Stimulated activated naive CD8-positive, alpha-beta T cell treated with anti-CD3 and anti-CD28 coated beads, Interleukin-15, Interleukin-2, amounts not matched to agents 100 U/mL and 50 U/mL, for 24 hours (primary cell): ENCODE results near the gene ACSS3.
"Not testable (repeated sequence)": the region's sequence is repeated elsewhere in the genome, so short reads cannot be mapped to it uniquely, and the experiment has no call there.

Source experiments
- ATAC-seq: fragments of 150-1000 bp; cut with Tn5 transposase; one replicate; pipeline ENCODE4 v1.10.0; 2021
- DNase-seq: peaks from one replicate; pipeline ENCODE4 v3.0.0; 2021

Gene ACSS3, protein sequence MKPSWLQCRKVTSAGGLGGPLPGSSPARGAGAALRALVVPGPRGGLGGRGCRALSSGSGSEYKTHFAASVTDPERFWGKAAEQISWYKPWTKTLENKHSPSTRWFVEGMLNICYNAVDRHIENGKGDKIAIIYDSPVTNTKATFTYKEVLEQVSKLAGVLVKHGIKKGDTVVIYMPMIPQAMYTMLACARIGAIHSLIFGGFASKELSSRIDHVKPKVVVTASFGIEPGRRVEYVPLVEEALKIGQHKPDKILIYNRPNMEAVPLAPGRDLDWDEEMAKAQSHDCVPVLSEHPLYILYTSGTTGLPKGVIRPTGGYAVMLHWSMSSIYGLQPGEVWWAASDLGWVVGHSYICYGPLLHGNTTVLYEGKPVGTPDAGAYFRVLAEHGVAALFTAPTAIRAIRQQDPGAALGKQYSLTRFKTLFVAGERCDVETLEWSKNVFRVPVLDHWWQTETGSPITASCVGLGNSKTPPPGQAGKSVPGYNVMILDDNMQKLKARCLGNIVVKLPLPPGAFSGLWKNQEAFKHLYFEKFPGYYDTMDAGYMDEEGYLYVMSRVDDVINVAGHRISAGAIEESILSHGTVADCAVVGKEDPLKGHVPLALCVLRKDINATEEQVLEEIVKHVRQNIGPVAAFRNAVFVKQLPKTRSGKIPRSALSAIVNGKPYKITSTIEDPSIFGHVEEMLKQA

DNA sequence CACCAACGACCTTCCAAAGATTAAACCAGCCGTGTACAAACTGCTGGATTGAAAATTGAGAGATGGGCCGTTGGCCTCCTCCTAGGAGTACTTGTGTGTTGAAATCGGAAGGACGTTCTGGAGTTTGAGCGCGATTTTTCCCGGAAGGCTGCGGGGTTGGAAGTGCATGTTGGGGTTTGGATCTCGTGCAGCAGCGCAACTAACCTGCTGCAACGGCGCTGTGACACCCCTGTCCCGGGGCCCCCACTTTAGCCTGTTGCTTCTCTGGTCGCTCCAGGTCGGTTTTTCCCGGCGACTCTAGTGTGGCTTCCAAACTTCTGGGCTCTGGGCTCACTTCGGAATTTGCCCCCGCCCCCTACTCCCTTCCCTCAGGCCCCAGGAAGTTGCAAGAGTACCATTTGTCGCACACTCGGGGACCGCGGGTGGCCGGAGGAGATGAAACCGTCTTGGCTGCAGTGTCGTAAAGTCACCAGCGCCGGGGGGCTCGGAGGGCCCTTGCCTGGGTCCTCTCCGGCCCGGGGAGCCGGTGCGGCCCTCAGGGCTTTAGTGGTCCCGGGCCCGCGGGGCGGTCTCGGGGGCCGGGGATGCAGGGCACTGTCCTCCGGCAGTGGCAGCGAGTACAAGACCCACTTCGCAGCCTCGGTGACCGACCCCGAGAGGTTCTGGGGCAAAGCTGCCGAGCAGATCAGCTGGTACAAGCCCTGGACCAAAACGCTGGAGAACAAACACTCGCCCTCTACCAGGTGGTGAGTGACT is at the start of gene ACSS3:
ACSS3 (plus strand) TSS at position 394 of the 756 bp plus-strand sequence; CDS start at position 436, 42 bp downstream.
- ATAC-seq (no peak), DNase-seq (no peak)

DNA sequence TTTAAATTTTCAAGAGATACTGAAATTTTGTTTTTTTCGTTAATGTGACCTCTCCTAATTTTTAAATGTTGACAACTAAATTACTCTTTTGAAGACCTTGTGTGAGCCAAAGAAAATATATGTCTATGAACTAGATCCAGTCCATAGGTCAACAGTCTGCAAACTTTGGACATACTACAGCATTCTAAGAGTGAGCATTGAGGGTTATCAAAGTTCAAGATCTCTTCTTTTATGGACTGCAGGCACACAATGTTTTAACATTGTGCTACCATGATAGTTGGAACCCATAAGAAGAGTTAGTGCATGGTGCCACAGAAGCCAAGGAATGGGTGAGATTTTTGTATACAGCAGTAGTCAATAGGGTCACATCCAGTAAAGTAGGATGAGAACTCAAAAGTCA is 43.0 kb upstream of the ACSS3 start:
- DNase-seq (no peak), ATAC-seq (no peak)

DNA sequence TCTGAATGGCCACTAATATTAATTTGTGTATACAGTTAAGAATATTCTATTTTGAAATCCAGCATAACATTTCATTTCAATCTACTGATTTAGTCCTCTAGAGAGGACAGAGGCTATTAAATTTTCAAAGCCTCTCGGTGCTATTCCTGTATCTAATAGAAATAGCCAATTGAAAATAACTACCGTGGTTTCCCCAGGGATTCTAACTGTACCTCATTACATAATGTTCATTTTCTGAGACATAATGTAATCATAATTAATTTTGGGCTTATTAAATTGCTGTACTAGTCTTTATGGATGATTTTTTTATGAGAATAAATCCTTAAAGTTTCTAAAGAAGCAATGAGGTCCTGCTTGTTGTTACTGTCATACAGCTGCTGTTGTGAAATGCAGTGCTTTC is 38.6 kb upstream of the ACSS3 start:
- no peak for DNase-seq
- no peak for ATAC-seq

DNA sequence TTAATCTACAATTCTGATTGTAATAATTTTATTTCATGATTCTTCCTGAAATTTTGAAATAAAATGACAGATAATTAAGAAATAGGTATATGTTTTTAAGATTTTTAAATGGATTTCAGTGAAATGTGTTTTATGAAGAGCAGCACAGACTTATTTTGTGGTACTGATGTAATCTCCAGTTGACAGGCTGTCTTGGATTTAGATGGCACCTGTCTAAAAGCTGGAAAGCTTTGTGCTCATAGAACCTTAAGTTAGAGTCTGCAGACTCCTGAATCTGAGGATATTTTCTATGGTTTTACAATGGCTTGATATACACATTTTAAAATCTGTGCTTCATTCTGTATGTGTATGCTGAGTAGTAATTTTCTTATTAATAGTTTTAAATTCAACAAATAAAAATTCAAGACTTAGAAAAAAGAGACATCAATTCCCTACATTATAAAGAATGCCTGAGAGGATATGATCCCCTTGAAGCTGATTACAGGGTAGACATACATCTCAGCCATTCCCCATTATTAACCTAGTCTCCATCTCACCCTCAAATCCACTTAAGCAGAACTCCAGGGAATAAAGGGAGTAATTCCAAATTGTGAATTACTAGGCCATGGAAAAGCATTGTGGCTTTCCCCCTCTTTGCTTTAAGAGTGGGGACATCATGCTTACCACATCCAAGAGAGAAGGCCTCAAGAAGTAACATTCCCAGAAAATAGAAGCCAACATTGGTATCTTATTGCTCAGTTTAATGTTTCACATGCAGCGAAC is 33.7 kb upstream of the ACSS3 start:
- ATAC-seq, result no peak

DNA sequence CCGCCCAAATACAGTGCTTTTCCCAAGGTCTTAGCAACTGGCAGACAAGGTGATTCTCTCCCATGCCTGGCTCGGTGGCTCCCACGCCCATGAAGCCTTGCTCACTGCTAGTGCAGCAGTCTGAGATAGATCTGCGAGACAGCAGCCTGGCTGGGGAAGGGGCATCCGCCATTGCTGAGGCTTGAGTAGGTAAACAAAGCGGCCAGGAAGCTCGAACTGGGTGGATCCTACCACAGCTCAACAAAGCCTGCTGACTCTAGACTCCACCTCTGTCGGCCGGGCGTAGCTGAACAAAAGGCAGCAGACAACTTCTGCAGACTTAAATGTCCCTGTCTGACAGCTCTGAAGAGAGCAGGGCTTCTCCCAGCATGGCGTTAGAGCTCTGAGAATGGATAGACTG is 12.9 kb upstream of the ACSS3 start:
- ATAC-seq, DNase-seq: not testable (repeated sequence)

More for the DNA sequence above, 33.7 kb upstream of the ACSS3 start:
- DNase-seq, result no peak

DNA sequence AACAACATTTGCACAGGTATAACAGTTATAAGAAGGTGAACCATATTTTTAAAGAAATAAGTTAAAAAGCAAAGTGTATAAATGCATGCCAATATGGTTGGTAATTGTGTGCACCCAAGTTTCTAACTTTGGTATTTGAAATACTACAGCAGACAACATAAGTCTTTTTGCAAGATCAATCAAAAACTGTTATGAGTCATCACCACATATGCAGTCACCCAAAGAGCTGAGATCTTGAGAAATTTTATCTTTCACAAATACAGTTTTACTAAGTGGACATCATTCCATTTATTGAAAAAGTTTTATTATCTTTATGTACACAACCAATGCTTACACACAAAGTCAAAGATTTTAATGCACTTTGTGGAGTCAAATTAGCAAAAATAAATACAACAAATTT is 7.0 kb upstream of the ACSS3 start:
- ATAC-seq (no peak), DNase-seq (no peak)

DNA sequence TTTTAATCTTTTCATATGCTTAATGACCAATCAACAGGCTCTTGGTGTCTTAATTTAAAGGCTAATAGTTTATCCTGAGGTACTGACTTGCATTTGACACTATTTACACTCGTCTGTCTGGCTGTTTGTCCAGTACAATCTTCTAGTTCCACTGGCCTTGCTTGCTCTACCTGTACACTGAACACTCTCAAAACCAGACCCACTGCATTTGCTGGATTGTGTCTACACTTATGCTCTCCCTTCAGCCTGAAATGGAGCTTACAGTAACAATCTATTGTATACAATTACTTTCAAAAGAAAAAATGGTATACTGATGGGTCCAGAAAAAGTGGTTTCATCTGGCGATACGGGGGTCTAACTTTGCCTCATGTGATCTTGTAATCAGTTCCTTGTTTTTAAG is 2.3 kb upstream of the ACSS3 start:
- ATAC-seq (no peak), DNase-seq (no peak)

DNA sequence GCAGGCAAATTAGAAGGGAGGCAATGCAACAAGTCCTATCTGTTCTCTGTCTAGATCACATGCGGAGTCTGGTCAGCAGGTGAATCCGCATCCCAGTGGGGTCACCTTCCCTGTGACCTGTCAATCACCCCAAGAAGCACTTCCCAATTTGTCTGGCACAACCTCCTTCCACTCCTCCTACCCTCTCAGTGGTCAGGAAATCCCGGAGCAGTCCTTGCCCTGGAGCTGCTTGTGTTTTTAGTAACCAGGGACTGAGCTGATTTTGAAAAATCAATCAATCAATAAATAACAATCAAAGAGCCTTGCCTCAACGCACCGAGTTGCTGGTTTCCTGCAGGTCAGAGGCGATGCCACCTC is 572 bp upstream of the ACSS3 start:
- no peak for DNase-seq
- no peak for ATAC-seq

DNA sequence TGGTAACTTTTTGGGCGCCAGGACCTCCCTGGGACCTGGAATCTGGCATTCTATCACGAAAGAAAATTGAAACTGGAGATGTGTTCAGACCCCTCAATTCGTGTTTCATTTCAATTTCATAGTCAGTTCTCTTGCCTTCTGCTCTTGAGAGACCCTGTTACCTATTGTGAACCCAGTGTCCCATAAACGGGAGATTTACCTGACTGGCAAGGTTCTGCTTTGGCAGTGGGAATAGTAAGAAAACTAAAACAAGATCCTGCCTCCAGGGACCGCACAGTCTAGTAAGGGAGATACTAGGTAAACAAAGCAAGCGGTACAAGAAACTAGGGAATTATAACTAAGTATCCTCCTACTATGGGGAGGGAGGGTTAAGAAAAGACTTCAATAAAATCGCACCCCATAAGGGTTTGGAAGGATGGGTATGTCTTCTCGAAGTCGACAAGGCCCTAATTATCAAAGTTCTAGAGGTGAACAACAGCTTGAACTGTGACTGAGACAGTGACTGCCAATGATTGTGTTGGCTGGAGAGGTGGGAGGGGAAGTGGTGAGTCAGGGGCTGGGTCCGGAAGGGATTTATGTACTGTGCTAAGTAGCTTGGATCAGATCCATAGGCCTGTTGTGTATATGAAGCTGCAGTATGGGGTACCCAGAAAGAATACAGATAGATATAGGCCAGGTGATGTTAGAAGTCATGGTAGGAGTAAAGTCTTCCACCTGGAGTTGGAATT is 754 bp downstream of the ACSS3 start:
- DNase-seq (no peak), ATAC-seq (no peak)

DNA sequence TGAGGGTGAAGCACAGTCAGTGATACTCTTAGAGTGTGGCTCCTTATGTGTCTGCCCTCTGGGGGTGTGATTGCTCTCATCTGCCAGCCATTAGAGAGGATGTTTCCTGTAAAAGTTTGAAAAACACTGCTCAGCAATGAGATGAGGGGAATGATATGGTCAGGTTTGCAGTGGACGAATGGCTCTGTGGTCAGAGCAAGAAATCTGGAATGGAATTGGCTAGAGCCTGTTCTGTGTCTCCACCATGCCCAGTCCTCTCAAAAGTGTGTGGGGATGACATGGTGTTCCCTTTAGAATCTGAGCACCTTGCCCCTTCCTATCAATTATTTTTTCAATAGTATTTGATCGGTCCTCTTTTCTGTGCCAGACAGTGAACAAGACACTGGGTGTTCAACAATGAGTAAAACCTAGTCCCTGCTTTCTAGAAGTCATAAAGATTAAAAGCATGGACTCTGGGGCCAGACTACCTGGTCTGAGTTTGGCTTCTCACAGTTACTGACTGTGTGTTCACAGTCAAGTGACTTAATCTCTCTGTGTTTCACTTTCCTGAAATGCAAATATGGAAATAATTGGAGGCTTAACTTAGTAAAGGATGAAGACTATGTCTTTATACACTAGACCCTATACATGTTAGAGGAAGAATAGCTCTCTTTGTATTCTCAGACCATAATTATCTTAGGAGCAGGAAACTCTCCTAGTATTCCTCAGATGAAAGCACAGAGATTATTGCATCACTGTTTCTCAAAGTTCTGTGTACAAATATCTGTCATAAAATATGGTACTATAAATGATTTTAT is 1.6 kb downstream of the ACSS3 start:
- no peak for DNase-seq
- ATAC-seq, result no peak

DNA sequence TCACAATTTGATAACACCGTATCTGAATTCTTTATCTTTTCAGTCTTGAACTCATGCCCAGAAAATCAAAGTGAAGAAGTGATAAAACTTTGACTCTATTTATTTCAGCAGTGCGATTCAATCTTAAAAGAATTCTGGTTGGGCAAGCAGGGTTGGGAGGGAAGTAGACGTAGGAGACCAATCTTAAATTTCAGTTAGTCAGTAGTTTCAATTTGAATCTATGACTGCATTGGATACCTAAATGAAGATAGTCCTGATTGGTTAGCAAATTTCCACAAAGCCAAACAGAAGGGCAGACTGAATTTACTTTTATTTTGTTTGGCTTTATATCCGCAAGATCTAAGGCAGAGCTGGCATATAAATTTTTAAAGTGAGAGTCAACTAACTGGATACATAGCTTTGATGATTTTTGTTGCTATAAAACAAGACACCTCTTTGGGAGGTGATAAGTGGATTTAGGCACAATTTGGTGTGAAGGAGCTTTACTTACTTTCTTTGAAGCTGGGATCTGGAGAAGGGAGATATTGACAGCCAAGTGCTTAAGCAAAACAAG is 2.6 kb downstream of the ACSS3 start:
- ATAC-seq (no peak), DNase-seq (no peak)

DNA sequence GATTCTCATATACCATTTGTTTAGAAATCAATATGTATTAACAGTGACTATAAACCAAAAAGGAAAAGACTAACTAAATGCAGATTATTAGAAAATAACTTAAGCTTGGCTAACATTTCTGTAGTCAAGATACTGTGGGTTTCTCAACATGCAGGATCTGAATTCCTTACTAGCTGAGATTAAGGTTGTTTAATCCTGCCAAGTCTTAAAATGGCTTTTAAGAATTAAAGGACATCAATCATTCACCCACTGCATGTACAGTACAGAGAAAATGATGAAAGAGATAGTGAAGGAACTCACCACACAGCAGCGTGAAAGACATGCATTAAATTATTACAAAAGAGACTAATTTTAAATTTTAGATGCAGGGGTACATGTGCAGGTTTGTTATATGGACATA is 3.8 kb downstream of the ACSS3 start:
- DNase-seq (no peak), ATAC-seq (no peak)

DNA sequence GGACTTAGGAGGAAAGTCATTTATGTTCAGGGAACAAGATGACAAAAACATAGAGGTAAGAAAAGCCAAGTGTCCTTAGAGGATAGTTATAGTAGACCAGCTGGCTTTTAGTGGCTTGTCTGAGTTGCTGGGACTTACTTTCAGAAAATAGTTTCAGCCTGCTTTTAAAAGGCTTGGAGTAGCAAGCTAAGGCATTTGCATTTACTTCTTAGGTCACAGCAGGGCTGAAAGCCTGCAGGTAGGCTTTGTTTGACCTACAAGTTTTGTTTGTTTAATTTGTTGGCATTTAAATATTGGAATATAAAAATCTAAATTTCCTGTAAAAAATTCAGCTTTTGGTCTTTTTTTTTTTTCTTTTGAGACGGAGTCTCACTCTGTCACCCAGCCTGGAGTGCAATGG is 5.1 kb downstream of the ACSS3 start:
- ATAC-seq, result no peak
- DNase-seq, result no peak

DNA sequence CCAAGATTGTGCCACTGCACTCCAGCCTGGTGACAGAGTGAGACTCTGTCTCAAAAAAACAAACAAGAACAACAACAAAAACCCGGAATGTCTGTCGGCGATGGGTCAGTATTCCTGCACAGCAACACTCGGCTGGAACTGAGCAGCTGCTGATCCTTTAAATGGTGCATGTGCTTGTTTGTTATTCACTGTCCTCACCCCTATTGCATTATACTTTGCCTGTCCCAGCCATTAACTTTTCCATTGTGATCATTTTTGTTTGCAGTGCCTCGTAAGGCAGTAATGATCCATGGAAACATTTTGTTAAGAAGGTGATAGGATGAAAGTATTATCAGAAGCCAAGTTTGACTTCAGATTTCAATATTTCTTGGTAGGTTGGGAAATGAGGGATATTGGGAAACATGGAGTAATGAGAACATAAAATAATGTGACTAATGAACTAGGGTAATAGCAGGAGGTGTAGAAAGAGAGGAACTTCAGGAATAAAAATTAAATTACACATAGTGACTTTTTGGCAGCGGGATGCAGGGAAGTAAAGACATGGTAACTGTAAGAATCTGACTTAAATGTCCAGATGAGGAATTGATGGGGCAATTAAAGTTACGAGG is 6.1 kb downstream of the ACSS3 start:
- no peak for DNase-seq
- ATAC-seq, result no peak

DNA sequence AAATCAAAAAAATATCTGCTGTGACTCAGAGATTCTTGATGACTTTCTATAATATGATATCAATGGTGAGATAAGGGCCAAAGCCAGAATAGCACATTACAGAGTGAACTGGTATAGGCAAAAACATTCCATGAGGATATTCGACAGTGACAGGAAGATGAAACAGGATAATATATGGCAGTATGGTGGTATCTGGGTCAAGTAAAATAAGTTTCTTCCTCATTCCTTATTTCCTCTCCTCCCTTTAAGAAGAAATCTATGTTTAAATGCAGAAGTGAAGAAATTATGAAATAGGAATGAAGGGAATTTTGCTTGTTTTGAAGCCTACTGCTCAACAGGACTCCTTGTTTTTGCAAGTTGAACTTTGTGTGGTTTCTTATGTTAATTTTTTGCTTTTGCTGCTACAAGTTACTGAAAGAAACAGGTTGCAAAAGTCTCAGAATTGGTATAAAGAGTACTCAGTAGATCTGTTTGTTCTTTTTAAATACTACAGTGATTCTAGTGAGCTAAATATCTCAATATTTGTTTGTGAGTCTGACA is 7.0 kb downstream of the ACSS3 start:
- DNase-seq (no peak), ATAC-seq (no peak)

DNA sequence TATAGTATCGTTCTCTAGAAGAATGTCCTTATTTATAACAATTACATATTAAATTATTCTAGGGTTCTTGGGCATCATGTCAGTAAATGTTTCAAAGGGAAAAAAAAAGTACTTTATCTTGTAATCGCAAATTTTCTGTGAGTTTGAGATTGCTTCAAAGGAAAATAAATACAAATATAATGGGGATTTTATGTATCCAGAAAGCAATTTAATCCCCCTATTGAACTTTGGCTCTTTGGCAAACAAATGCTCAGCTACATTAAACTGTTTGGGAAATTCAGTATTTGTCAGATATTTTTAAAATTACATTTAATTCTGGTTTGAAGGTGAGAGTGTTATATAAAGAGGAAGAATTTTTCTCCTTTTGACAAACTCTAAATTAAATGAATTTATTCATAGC is 8.0 kb downstream of the ACSS3 start:
- DNase-seq, result no peak
- no peak for ATAC-seq

DNA sequence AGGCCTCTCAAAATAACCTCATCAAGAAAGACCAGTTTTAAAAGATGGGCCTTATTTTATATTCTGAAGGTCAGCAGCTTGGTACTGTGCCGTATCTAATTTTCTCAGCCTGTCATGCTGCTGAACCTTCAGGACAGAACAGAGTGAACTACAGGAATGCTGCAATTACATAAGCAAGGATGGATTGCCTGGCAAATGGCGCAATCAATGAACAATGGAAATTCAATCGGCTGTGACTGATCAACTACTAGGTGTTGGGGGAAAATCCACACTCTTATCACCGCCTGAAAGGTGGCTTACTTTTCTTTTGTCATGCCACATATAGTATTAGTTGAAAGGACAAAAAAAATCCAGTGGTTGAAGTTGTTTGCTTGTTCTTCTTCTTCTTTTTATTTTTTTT is 8.5 kb downstream of the ACSS3 start:
- no peak for DNase-seq
- ATAC-seq, result no peak

DNA sequence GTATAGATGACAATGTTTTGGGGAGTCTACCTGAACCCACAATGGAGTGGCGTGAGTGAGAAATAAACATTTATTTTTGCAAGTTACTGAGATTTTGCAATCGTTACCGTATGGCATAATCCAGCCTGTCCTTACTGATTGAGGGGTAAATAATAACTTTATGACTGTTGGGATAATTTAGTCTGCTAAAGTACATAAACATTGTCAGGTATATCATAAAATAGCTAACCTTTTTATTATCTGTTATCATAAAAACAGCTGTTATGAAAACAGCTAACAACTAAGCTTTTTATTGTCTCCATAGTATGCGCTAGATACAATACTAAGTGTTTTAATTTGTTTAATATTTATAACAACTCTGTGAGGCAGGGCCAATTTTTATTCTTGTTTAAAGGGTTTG is 10.3 kb downstream of the ACSS3 start:
- ATAC-seq (no peak), DNase-seq (no peak)

DNA sequence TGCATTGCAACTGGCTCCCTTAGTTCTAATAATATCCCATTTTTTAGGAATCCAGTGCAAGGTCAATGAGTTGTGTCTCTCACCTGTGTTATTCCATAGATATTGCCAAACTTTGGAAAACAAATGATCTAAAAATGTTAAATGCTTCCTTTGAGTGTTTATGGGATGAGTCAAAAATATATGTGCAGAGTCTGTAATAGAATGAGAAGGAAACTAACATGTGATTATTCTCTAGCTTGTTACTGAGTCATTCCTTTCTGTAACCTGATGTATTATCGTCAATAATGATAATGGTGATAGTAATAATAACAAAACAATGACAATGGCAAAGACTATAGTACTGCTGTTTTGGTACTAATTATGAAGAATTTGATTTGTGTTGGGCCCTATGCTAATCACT is 11.5 kb downstream of the ACSS3 start:
- DNase-seq, result no peak
- ATAC-seq, result no peak

DNA sequence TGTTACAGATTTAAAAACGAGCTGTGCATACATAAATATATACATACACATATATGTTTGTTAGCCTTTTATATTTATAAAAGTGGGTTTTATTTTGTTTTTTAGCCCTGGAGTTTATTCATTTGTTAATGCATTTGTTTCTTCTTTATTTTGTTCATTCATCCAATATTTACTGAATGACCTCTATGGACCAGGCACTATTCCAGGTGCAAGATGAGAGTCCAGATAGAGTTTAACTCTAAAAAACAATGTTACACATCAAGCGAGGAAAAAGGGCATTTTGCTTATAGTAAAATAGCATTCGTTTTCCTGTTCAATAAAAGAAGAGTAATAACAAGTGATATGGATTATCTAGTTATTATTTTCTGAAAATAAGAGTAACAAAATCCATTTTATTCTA is 14.2 kb downstream of the ACSS3 start:
- no peak for ATAC-seq

More for the DNA sequence above, 14.2 kb downstream of the ACSS3 start:
- no peak for DNase-seq
